ENCODE data around the gene ATP5PO.

ATP5PO gene

GRCh38 chr21:33949516-33950430, 34.2 kb upstream of the ATP5PO start (continued):
- TF ChIP-seq PATZ1 (CRISPR knock-in tag; IDR thresholded peaks at IDR 0.05; ENCODE audit: borderline replicate concordance) (no peak), ESRRG (CRISPR knock-in tag; IDR thresholded peaks at IDR 0.05) (no peak), ZNF565 (CRISPR knock-in tag; conservative IDR thresholded peaks at IDR 0.05; ENCODE audit: low read depth) (no peak), BACH2 (CRISPR knock-in tag; IDR thresholded peaks at IDR 0.05; ENCODE audit: borderline replicate concordance) (no peak), ISL1 (CRISPR knock-in tag; IDR thresholded peaks at IDR 0.05) (no peak), ARNTL (CRISPR knock-in tag; IDR thresholded peaks at IDR 0.05; ENCODE audit: borderline replicate concordance, low read depth) (no peak)
- TF ChIP-seq, protein P1, sequence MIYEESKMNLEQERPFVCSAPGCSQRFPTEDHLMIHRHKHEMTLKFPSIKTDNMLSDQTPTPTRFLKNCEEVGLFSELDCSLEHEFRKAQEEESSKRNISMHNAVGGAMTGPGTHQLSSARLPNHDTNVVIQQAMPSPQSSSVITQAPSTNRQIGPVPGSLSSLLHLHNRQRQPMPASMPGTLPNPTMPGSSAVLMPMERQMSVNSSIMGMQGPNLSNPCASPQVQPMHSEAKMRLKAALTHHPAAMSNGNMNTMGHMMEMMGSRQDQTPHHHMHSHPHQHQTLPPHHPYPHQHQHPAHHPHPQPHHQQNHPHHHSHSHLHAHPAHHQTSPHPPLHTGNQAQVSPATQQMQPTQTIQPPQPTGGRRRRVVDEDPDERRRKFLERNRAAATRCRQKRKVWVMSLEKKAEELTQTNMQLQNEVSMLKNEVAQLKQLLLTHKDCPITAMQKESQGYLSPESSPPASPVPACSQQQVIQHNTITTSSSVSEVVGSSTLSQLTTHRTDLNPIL (CRISPR knock-in tag; IDR thresholded peaks at IDR 0.05; ENCODE audit: low read depth) = no peak

DNA sequence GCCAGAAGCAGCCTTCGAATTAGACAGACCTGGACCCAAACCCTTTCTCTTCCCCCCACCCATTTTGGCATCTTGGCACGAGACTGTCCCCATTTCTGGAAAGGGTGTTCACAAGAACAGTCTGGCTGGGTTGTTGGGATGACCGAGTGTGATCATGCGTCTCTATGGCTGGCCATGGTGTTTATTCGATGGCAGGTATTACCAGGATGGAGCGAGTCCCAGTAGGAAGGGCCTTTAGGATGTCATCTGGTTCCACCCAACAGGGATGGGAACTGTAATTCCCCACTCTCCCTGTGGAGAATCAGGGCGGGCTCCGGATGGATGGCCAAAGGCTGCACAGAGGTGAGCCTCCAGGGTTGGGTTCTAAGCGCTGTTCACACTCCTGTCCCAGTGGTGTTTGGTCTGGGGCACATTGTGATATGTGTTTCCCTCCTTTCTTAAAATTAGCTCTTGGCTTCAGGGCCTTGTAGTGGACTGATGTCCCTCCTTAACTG, 33.4 kb upstream of the ATP5PO start:
- TF ChIP-seq TOX (CRISPR knock-in tag; IDR thresholded peaks at IDR 0.05; ENCODE audit: borderline replicate concordance) (no peak), PATZ1 (CRISPR knock-in tag; IDR thresholded peaks at IDR 0.05; ENCODE audit: borderline replicate concordance) (no peak), TCF4 (CRISPR knock-in tag; IDR thresholded peaks at IDR 0.05; ENCODE audit: borderline replicate concordance) (no peak), ZC3H10 (CRISPR knock-in tag; IDR thresholded peaks at IDR 0.05) (no peak), OSR1 (CRISPR knock-in tag; IDR thresholded peaks at IDR 0.05) (no peak), ZNF70 (CRISPR knock-in tag; IDR thresholded peaks at IDR 0.05) (no peak), ESRRG (CRISPR knock-in tag; IDR thresholded peaks at IDR 0.05) (no peak), ZFP30 (CRISPR knock-in tag; IDR thresholded peaks at IDR 0.05) (no peak), ZNF565 (CRISPR knock-in tag; conservative IDR thresholded peaks at IDR 0.05; ENCODE audit: low read depth) (no peak), ZFP3 (CRISPR knock-in tag; IDR thresholded peaks at IDR 0.05) (no peak), ZNF8 (CRISPR knock-in tag; IDR thresholded peaks at IDR 0.05) (no peak), PPARA (CRISPR knock-in tag; IDR thresholded peaks at IDR 0.05; ENCODE audit: borderline replicate concordance) (no peak)
- TF ChIP-seq, protein P1 (CRISPR knock-in tag; IDR thresholded peaks at IDR 0.05; ENCODE audit: low read depth) = no peak
- TF ChIP-seq, protein P2, sequence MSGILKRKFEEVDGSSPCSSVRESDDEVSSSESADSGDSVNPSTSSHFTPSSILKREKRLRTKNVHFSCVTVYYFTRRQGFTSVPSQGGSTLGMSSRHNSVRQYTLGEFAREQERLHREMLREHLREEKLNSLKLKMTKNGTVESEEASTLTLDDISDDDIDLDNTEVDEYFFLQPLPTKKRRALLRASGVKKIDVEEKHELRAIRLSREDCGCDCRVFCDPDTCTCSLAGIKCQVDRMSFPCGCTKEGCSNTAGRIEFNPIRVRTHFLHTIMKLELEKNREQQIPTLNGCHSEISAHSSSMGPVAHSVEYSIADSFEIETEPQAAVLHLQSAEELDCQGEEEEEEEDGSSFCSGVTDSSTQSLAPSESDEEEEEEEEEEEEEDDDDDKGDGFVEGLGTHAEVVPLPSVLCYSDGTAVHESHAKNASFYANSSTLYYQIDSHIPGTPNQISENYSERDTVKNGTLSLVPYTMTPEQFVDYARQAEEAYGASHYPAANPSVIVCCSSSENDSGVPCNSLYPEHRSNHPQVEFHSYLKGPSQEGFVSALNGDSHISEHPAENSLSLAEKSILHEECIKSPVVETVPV (CRISPR knock-in tag; IDR thresholded peaks at IDR 0.05) = no peak
- TF ChIP-seq, protein P3, sequence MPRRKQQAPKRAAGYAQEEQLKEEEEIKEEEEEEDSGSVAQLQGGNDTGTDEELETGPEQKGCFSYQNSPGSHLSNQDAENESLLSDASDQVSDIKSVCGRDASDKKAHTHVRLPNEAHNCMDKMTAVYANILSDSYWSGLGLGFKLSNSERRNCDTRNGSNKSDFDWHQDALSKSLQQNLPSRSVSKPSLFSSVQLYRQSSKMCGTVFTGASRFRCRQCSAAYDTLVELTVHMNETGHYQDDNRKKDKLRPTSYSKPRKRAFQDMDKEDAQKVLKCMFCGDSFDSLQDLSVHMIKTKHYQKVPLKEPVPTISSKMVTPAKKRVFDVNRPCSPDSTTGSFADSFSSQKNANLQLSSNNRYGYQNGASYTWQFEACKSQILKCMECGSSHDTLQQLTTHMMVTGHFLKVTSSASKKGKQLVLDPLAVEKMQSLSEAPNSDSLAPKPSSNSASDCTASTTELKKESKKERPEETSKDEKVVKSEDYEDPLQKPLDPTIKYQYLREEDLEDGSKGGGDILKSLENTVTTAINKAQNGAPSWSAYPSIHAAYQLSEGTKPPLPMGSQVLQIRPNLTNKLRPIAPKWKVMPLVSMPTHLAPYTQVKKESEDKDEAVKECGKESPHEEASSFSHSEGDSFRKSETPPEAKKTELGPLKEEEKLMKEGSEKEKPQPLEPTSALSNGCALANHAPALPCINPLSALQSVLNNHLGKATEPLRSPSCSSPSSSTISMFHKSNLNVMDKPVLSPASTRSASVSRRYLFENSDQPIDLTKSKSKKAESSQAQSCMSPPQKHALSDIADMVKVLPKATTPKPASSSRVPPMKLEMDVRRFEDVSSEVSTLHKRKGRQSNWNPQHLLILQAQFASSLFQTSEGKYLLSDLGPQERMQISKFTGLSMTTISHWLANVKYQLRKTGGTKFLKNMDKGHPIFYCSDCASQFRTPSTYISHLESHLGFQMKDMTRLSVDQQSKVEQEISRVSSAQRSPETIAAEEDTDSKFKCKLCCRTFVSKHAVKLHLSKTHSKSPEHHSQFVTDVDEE (CRISPR knock-in tag; IDR thresholded peaks at IDR 0.05) = no peak
- no peak for ATAC-seq

Data from SK-N-SH treated with all-trans-retinoic acid at 6 μM for 48 hours (cell line).